ENCODE data around the gene DARS1. TPM values are rescaled to one million over a fixed set of nuclear protein-coding genes. Genes with fewer than 3 reads are reported as not detected.

Gene DARS1
- total RNA-seq, 1 experiment from 2014 or later = 63.0 TPM

GRCh38 chr2:135984199-135985017 lies 1.0 kb downstream of the DARS1 start:
- no TSS peak for BruUV-seq (replicated peaks)
- DNase-seq = no peak
- Histone ChIP-seq H4K20me1 (ENCODE audit: insufficient read depth) (no peaks in the 10 kb centered on the region), H3K36me3 (ENCODE audit: low read depth) (0 out of 2 replicates have a peak, but pooled peaks cover 27% of the 10 kb centered on the region), H3K4me2 (peak overlapping the region; percentile 99), H2AFZ (peak overlapping the region; percentile 82), H3K9me2 (ENCODE audit: insufficient read depth) (no peaks in the 10 kb centered on the region), H3K27ac (peak overlapping the region; percentile 93), H3K9me3 (ENCODE audit: insufficient read depth, low read depth) (no peaks in the 10 kb centered on the region), H3K79me2 (ENCODE audit: low read depth) (peaks cover 43% of the 10 kb centered on the region), H3F3A (ENCODE audit: insufficient read depth, low read depth) (peaks cover 16% of the 10 kb centered on the region; the same call in 1 of the 2 replicates), H3K4me1 (replicated peaks; ENCODE audit: insufficient read depth) (peaks cover 15% of the 10 kb centered on the region), H3K27me3 (ENCODE audit: insufficient read depth, low read depth) (no peaks in the 10 kb centered on the region), H3K4me3 (peak overlapping the region; percentile 85)
- TF ChIP-seq, protein P1, sequence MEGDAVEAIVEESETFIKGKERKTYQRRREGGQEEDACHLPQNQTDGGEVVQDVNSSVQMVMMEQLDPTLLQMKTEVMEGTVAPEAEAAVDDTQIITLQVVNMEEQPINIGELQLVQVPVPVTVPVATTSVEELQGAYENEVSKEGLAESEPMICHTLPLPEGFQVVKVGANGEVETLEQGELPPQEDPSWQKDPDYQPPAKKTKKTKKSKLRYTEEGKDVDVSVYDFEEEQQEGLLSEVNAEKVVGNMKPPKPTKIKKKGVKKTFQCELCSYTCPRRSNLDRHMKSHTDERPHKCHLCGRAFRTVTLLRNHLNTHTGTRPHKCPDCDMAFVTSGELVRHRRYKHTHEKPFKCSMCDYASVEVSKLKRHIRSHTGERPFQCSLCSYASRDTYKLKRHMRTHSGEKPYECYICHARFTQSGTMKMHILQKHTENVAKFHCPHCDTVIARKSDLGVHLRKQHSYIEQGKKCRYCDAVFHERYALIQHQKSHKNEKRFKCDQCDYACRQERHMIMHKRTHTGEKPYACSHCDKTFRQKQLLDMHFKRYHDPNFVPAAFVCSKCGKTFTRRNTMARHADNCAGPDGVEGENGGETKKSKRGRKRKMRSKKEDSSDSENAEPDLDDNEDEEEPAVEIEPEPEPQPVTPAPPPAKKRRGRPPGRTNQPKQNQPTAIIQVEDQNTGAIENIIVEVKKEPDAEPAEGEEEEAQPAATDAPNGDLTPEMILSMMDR (conservative IDR thresholded peaks at IDR 0.05) = no peak
- TF ChIP-seq EZH2 (IDR thresholded peaks at IDR 0.05; ENCODE audit: low read depth) = no peak
- CTCF ChIA-PET = no interaction called here
- intact Hi-C loops (cut with micrococcal nuclease; ENCODE audit: unreplicated experiment) = loop anchor here (1.0 to 10.0 kb wide), 4 partner anchors 35 to 393 kb away; partner anchors contain the start of gene CXCR4
- POLR2A ChIA-PET (ENCODE audit: unreplicated experiment) = no interaction called here

DNA sequence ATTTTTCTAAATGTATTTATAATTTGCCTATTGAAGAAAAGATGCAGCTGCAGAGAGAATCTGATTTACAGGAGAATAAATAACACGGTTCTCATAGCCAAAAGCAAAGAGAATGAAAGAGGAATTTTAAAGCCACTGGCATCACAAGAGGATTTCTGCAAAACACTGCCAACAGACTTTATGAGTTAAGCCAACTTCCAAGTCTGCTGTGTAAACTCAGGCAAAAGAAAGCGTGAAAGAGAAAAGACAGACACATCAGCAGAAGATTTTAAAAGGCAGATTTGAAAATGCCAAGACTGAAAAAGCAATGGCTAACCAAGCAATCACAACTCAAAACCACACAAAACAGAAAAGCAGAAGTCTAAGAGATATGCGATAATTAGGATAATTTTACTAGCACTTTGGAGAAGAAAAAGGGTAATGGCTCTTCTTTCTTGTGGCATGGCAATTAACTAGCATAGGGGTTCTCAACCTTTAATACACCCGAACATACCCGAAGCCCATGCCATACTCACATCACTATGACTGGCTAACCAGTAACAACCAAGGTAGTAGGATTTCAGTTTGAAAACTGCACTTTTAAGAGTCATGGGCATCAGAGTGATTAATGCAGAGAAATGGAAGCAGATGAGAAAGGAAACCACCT lies 4.9 kb downstream of the DARS1 start:
- Histone ChIP-seq H3F3A (ENCODE audit: insufficient read depth, low read depth) (peaks cover 7% of the 10 kb centered on the region; the same call in 1 of the 2 replicates), H3K36me3 (ENCODE audit: low read depth) (peaks cover 48% of the 10 kb centered on the region), H3K4me1 (replicated peaks; ENCODE audit: insufficient read depth) (peaks cover 10% of the 10 kb centered on the region), H3K4me2 (no peak overlapping the region), H3K9me2 (ENCODE audit: insufficient read depth) (no peaks in the 10 kb centered on the region), H3K79me2 (ENCODE audit: low read depth) (peaks cover 46% of the 10 kb centered on the region), H2AFZ (no peak overlapping the region), H3K27me3 (ENCODE audit: insufficient read depth, low read depth) (no peaks in the 10 kb centered on the region), H3K9me3 (ENCODE audit: insufficient read depth, low read depth) (no peaks in the 10 kb centered on the region), H4K20me1 (ENCODE audit: insufficient read depth) (no peaks in the 10 kb centered on the region), H3K4me3 (no peak overlapping the region), H3K27ac (no peak overlapping the region)
- ChIA-PET POLR2A (ENCODE audit: unreplicated experiment) (no interaction called here), CTCF (no interaction called here)
- intact Hi-C loops (cut with micrococcal nuclease; ENCODE audit: unreplicated experiment) = loop anchor here (10.0 kb wide), 1 partner anchor 254 kb away; no protein-coding TSS in a partner anchor
- BruUV-seq (replicated peaks) = no TSS peak
- no peak for TF ChIP-seq EZH2 (IDR thresholded peaks at IDR 0.05; ENCODE audit: low read depth)
- TF ChIP-seq, protein P1 (conservative IDR thresholded peaks at IDR 0.05) = no peak
- no peak for DNase-seq

GRCh38 chr2:135975702-135976101 lies 9.7 kb downstream of the DARS1 start:
- no peaks in the 10 kb centered on the region for H3K27me3 ChIP-seq (ENCODE audit: insufficient read depth, low read depth)
- no peaks in the 10 kb centered on the region for H3K9me3 ChIP-seq (ENCODE audit: insufficient read depth, low read depth)
- no peak overlapping the region for H3K4me3 ChIP-seq
- no TSS peak for BruUV-seq (replicated peaks)
- TF ChIP-seq, protein P1 (conservative IDR thresholded peaks at IDR 0.05) = no peak
- TF ChIP-seq EZH2 (IDR thresholded peaks at IDR 0.05; ENCODE audit: low read depth) = no peak
- ChIA-PET POLR2A (ENCODE audit: unreplicated experiment) (no interaction called here), CTCF (no interaction called here)
- no peaks in the 10 kb centered on the region for H3K9me2 ChIP-seq (ENCODE audit: insufficient read depth)
- no peak overlapping the region for H2AFZ ChIP-seq
- H3K79me2 ChIP-seq (ENCODE audit: low read depth) = peaks cover 29% of the 10 kb centered on the region
- no peak overlapping the region for H3K27ac ChIP-seq
- DNase-seq = no peak
- H3F3A ChIP-seq (ENCODE audit: insufficient read depth, low read depth) = no peaks in the 10 kb centered on the region; the same call in 1 of the 2 replicates
- peaks cover 40% of the 10 kb centered on the region for H3K36me3 ChIP-seq (ENCODE audit: low read depth)
- H4K20me1 ChIP-seq (ENCODE audit: insufficient read depth) = no peaks in the 10 kb centered on the region
- no peaks in the 10 kb centered on the region for H3K4me1 ChIP-seq (replicated peaks; ENCODE audit: insufficient read depth)
- intact Hi-C loops (cut with micrococcal nuclease; ENCODE audit: unreplicated experiment) = no loop called here
- H3K4me2 ChIP-seq = no peak overlapping the region

All from PC-9 (cell line).